Measurements from ENCODE around the gene EDC3. TPM values are rescaled to one million over a fixed set of nuclear protein-coding genes. Genes with fewer than 3 reads are reported as not detected.
"Not testable (repeated sequence)": the region's sequence is repeated elsewhere in the genome, so short reads cannot be mapped to it uniquely, and the experiment has no call there.

EDC3 gene, protein sequence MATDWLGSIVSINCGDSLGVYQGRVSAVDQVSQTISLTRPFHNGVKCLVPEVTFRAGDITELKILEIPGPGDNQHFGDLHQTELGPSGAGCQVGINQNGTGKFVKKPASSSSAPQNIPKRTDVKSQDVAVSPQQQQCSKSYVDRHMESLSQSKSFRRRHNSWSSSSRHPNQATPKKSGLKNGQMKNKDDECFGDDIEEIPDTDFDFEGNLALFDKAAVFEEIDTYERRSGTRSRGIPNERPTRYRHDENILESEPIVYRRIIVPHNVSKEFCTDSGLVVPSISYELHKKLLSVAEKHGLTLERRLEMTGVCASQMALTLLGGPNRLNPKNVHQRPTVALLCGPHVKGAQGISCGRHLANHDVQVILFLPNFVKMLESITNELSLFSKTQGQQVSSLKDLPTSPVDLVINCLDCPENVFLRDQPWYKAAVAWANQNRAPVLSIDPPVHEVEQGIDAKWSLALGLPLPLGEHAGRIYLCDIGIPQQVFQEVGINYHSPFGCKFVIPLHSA
- total RNA-seq (10 to 100 TPM; 27.9 to 28.0 TPM), polyA plus RNA-seq (ENCODE audit: insufficient read length in 6 of 6) (10 to 100 TPM; 34.9 to 43.6 (median 37.4) TPM)
- long read RNA-seq, donor 1, transcript EDC3-201 (7 exons, 3,763 nt): major isoform, 11 of 40 reads
- long read RNA-seq, donor 1, partial matches to known transcripts: 25 of 40 reads
- long read RNA-seq, donor 1, other reads (novel, unspliced or antisense): 0 of 40 reads
- long read RNA-seq, donor 2, transcript EDC3-201 (7 exons, 3,763 nt): major isoform, 8 of 47 reads
- long read RNA-seq, donor 2, partial matches to known transcripts: 32 of 47 reads
- long read RNA-seq, donor 2, other reads (novel, unspliced or antisense): 0 of 47 reads
- long read RNA-seq, donor 3, transcript EDC3-201 (7 exons, 3,763 nt): major isoform, 16 of 19 reads
- long read RNA-seq, donor 3, partial matches to known transcripts: 0 of 19 reads
- long read RNA-seq, donor 3, other reads (novel, unspliced or antisense): 0 of 19 reads
- long read RNA-seq, donor 4, partial matches to known transcripts: 0 of 8 reads
- long read RNA-seq, donor 4, other reads (novel, unspliced or antisense): 5 of 8 reads
- long read RNA-seq, donor 5, transcript EDC3-201 (7 exons, 3,763 nt): major isoform, 10 of 19 reads
- long read RNA-seq, donor 5, partial matches to known transcripts: 0 of 19 reads
- long read RNA-seq, donor 5, other reads (novel, unspliced or antisense): 0 of 19 reads
- long read RNA-seq, donor 6, transcript EDC3-201 (7 exons, 3,763 nt): major isoform, 13 of 15 reads
- long read RNA-seq, donor 6, partial matches to known transcripts: 0 of 15 reads
- long read RNA-seq, donor 6, other reads (novel, unspliced or antisense): 0 of 15 reads
- long read RNA-seq, donor 7, partial matches to known transcripts: 0 of 6 reads
- long read RNA-seq, donor 7, other reads (novel, unspliced or antisense): 0 of 6 reads
- long read RNA-seq, donor 8, transcript EDC3-201 (7 exons, 3,763 nt): major isoform, 14 of 24 reads
- long read RNA-seq, donor 8, partial matches to known transcripts: 0 of 24 reads
- long read RNA-seq, donor 8, other reads (novel, unspliced or antisense): 0 of 24 reads
- long read RNA-seq, donor 9: 0 reads
- long read RNA-seq, donor 10, partial matches to known transcripts: 1 of 8 reads
- long read RNA-seq, donor 10, other reads (novel, unspliced or antisense): 1 of 8 reads
- long read RNA-seq, donor 11: 0 reads
- long read RNA-seq, donor 12, transcript EDC3-201 (7 exons, 3,763 nt): major isoform, 8 of 10 reads
- long read RNA-seq, donor 12, partial matches to known transcripts: 0 of 10 reads
- long read RNA-seq, donor 12, other reads (novel, unspliced or antisense): 0 of 10 reads

DNA sequence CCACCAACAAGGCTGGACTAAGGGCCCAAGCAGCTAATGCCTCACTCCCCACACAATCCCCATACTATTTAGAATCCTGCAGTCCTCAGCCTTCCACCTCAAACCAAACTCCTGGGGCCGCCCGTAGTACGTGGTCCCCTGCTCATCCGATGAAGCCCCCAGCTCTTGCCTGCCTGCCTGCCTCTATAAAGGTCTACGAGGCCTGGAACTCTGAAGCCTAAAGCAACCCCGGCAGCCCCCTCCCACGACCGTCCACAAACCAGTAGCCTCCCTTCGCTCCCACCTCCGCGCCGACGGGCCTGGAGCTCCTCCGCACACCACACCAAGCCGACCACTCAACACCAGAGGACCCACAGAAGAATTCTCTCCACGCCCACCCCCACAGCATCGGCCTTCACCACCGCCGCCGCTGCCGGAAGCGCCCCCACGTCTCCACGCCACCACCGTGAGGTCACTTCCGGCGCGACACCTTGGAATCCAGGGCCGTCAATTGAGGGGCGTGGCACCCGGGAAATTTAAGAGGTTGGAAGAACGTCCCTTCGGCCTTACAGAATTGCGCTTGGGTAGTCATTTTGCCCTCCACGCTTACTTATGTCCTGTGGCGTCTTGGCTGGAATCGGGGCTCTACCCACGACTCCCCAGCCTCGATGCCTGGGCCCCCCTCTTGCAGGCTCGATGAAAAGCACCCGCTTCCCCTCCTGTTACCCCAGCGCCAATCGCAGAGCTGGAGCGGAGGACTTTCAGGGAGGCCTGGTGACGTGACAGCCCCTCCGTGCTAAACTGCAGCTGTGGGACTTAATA lies at the start of gene EDC3:
Gene EDC3, minus strand, starts transcription at position 428 of the 801 bp plus-strand sequence. CDS start 20,900 bp downstream, outside the sequence.
- Histone ChIP-seq H3K36me3 (no peaks in the 10 kb centered on the region), H3K4me3 (peak within 1 kb of the TSS; percentile 73 to 88), H3K9me3 (no peaks in the 10 kb centered on the region), H3K4me1 (peaks cover 11 to 29% of the 10 kb centered on the region in 2 donors), H3K27ac (peak within 1 kb of the TSS; percentile 33 to 73), H3K27me3 (no peaks in the 10 kb centered on the region)
- intact Hi-C loops (cut with DNase I): no loop called here
- ATAC-seq (peak; percentile 97), DNase-seq (peak; percentile 88 to 93 (median 92))
- TF ChIP-seq, protein P1, sequence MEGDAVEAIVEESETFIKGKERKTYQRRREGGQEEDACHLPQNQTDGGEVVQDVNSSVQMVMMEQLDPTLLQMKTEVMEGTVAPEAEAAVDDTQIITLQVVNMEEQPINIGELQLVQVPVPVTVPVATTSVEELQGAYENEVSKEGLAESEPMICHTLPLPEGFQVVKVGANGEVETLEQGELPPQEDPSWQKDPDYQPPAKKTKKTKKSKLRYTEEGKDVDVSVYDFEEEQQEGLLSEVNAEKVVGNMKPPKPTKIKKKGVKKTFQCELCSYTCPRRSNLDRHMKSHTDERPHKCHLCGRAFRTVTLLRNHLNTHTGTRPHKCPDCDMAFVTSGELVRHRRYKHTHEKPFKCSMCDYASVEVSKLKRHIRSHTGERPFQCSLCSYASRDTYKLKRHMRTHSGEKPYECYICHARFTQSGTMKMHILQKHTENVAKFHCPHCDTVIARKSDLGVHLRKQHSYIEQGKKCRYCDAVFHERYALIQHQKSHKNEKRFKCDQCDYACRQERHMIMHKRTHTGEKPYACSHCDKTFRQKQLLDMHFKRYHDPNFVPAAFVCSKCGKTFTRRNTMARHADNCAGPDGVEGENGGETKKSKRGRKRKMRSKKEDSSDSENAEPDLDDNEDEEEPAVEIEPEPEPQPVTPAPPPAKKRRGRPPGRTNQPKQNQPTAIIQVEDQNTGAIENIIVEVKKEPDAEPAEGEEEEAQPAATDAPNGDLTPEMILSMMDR (IDR thresholded peaks at IDR 0.05): no peak

- ATAC-seq (no peak), DNase-seq (no peak)
- H3K4me3 ChIP-seq: no peak overlapping the region
- no peaks in the 10 kb centered on the region for H3K4me1 ChIP-seq
- intact Hi-C loops (cut with DNase I): no loop called here
- H3K27me3 ChIP-seq: no peaks in the 10 kb centered on the region
- H3K9me3 ChIP-seq: peaks cover 0 to 5% of the 10 kb centered on the region in 2 donors
- TF ChIP-seq, protein P1 (IDR thresholded peaks at IDR 0.05): no peak
- no peak overlapping the region for H3K27ac ChIP-seq
- H3K36me3 ChIP-seq: no peaks in the 10 kb centered on the region
Measured at GRCh38 chr15:74742422-74742821, 46.6 kb upstream of the EDC3 start.

DNA sequence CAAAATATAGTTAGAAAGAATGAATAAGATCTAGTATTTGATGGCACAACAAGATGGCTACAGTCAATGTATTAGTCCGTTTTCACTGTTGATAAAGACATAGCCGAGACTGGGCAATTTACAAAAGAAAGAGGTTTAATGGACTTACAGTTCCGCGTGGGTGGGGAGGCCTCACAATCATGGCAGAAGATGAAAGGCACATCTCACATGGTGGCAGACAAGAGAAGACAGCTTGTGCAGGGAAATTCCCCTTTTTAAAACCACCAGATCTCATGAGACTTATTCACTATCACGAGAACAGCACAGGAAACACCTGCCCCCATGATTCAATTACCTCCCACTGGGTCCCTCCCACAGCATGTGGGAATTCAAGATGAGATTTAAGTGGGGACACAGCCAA lies 42.4 kb upstream of the EDC3 start:
- H3K4me3 ChIP-seq; intact Hi-C loops (cut with DNase I); ATAC-seq; H3K36me3 ChIP-seq; H3K4me1 ChIP-seq; DNase-seq; H3K27ac ChIP-seq; H3K27me3 ChIP-seq; H3K9me3 ChIP-seq: not testable (repeated sequence)

DNA sequence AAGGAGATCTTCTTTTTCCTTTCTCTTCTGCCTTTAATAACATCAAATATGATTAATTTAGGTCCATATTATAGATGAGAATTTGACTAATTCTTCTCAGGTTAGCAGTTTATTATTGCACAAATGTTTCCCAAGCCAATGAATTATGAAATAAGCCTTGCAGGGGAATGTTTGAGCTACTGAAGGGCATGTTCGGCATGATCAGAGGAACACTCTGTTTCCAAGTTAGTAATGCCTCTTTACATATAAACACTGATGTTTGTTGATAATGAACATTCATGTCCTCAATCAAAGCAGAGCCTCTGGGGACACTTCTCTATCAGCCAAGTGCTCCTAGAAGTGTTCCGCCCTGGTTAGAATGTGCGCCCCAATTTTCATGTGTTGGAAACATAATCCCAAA lies 39.5 kb upstream of the EDC3 start:
- TF ChIP-seq, protein P1 (IDR thresholded peaks at IDR 0.05): no peak
- Histone ChIP-seq H3K9me3 (no peaks in the 10 kb centered on the region), H3K27ac (no peak overlapping the region), H3K4me3 (no peak overlapping the region), H3K36me3 (no peaks in the 10 kb centered on the region), H3K27me3 (peaks cover 0 to 10% of the 10 kb centered on the region in 2 donors), H3K4me1 (no peaks in the 10 kb centered on the region)
- intact Hi-C loops (cut with DNase I): no loop called here
- ATAC-seq: no peak
- DNase-seq: no peak

Measured in left lung (tissue), 14 donors.